IPS DF 6.9 (cell line): ENCODE measurements around the gene EPHB1.
"Not testable (repeated sequence)": the region's sequence is repeated elsewhere in the genome, so short reads cannot be mapped to it uniquely, and the experiment has no call there.

Experiments used
- DNase-seq: peaks from one replicate; pipeline ENCODE4 v3.0.0-alpha.2; 2013; ENCODE audit warnings: low read depth, low spot score
- H3K27ac ChIP-seq: one replicate; pipeline ENCODE4 v1.5.1; 2013; ENCODE audit warnings: low read length, control low read depth
- H3K27me3 ChIP-seq: 2 replicates; pipeline ENCODE4 v1.6.1; 2013; ENCODE audit warnings: mild to moderate bottlenecking, low read length; ENCODE audit not compliant: control insufficient read depth, insufficient read depth
- H3K36me3 ChIP-seq: 2 replicates; pipeline ENCODE4 v1.6.1; 2013; ENCODE audit warnings: low read length; ENCODE audit not compliant: control insufficient read depth, insufficient read depth
- H3K4me1 ChIP-seq: 2 replicates; pipeline ENCODE4 v1.6.1; 2013; ENCODE audit warnings: low read length; ENCODE audit not compliant: control insufficient read depth, insufficient read depth
- H3K4me3 ChIP-seq: 2 replicates; pipeline ENCODE4 v1.5.1; 2013; ENCODE audit warnings: mild to moderate bottlenecking, low read length
- H3K9me3 ChIP-seq: 2 replicates; pipeline ENCODE4 v1.6.1; 2013; ENCODE audit warnings: low read length, inconsistent platforms; ENCODE audit not compliant: control insufficient read depth, insufficient read depth
- WGBS: extraction: QIAGEN DNeasy Blood & Tissue Kit; methylation state at CpG from one replicate; pipeline ENCODE4 v1.1.7; 2013; ENCODE audit warnings: mixed read lengths, missing lambda C conversion rate; ENCODE audit not compliant: insufficient read length, insufficient coverage; 5-methylcytosine and 5-hydroxymethylcytosine counted together

Gene EPHB1

GRCh38 chr3:134988666-134989065 lies 193.6 kb downstream of the EPHB1 start:
- Histone ChIP-seq H3K4me3 (no peak overlapping the region), H3K4me1 (peaks cover 6% of the 10 kb centered on the region; the same call in 1 of the 2 replicates), H3K27ac (no peak overlapping the region), H3K36me3 (no peaks in the 10 kb centered on the region), H3K9me3 (no peaks in the 10 kb centered on the region), H3K27me3 (no peaks in the 10 kb centered on the region)
- DNase-seq: no peak
- WGBS: no CpG with 5 or more reads among the region's 2 CpGs

GRCh38 chr3:134991003-134991402 lies 195.9 kb downstream of the EPHB1 start:
- Histone ChIP-seq H3K27ac (no peak overlapping the region), H3K4me1 (peaks cover 6% of the 10 kb centered on the region; the same call in 1 of the 2 replicates), H3K36me3 (no peaks in the 10 kb centered on the region), H3K27me3 (no peaks in the 10 kb centered on the region), H3K4me3 (no peak overlapping the region), H3K9me3 (no peaks in the 10 kb centered on the region)
- no peak for DNase-seq
- no CpG with 5 or more reads among the region's 4 CpGs for WGBS

DNA sequence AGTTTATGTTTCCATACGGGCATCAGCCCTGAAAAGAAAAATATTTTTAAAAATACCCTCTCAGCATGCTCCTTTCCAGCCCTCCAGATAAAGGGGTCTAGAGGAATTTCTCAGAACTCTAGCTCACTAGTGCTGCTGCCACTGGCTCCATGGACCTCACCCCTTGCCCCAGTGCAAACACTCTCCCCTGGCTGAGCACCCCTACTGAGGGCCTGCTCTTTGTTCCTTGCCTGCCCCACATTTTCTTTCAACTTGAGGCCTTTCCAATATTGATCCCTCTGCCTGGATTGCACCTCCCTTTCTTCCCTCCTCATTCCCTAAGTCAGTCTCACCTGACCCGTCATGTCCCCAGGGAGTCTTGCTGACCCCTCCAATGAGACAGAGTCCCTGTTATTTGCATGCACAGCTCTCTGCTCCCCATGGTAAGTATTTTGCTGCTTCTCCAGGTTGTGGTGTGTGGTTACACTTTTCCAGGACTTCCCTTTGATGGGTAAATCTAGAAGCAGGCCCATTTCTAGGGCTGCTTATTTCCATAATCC lies 196.5 kb downstream of the EPHB1 start:
- WGBS: no CpG with 5 or more reads among the region's 2 CpGs
- no peak overlapping the region for H3K4me3 ChIP-seq
- H3K27ac ChIP-seq: no peak overlapping the region
- peaks cover 6% of the 10 kb centered on the region; the same call in 1 of the 2 replicates for H3K4me1 ChIP-seq
- no peak for DNase-seq
- no peaks in the 10 kb centered on the region for H3K27me3 ChIP-seq
- H3K36me3 ChIP-seq: no peaks in the 10 kb centered on the region
- H3K9me3 ChIP-seq: no peaks in the 10 kb centered on the region

DNA sequence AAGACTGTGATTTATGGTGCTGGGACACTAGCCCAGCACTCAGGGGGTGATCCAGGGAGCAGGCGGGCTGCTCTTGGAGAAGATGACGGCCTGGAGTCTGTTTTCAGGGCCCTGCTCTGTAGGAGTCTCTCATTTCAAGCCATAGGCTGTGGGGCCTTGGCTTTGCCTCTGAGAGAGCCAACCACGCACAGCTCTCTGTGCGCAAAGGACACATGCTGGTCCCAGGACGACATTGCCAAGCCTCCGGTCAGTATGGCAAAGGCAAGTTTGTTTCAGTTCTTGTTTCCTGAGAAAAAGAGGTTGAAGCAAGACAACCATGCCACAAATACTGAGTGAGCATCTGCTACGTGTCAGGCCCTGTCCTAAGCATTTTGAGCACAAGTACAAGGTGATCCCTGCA lies 197.1 kb downstream of the EPHB1 start:
- no peak for DNase-seq
- no CpG with 5 or more reads among the region's 7 CpGs for WGBS

DNA sequence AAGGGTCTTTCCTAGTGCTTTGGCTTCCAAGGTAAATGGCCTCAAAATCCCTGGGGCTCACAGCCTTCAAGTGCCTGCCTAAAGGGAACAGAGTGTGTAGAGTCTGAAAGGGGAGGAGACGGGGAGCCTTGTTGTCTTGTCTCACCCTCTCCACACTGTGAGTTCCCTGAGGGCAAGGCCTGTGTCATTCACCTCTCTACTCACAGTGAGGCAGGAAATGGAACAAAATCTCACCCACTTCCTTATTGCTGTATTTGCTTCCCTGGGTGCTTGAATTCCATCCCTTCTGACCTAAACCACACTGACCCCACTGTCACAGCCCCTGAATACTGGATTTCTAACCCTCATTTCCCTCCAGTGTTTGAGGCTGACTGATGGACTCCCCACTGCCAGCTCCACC lies 197.5 kb downstream of the EPHB1 start:
- no peak overlapping the region for H3K4me3 ChIP-seq
- H3K36me3 ChIP-seq: no peaks in the 10 kb centered on the region
- no peak for DNase-seq
- H3K27ac ChIP-seq: no peak overlapping the region
- no peaks in the 10 kb centered on the region for H3K9me3 ChIP-seq
- no CpG with 5 or more reads among the region's 1 CpG for WGBS
- H3K4me1 ChIP-seq: peaks cover 6% of the 10 kb centered on the region; the same call in 1 of the 2 replicates
- H3K27me3 ChIP-seq: no peaks in the 10 kb centered on the region

More for the DNA sequence above, 197.1 kb downstream of the EPHB1 start:
- no peak overlapping the region for H3K27ac ChIP-seq
- H3K9me3 ChIP-seq: no peaks in the 10 kb centered on the region
- no peak overlapping the region for H3K4me3 ChIP-seq
- H3K27me3 ChIP-seq: no peaks in the 10 kb centered on the region
- peaks cover 6% of the 10 kb centered on the region; the same call in 1 of the 2 replicates for H3K4me1 ChIP-seq
- no peaks in the 10 kb centered on the region for H3K36me3 ChIP-seq

DNA sequence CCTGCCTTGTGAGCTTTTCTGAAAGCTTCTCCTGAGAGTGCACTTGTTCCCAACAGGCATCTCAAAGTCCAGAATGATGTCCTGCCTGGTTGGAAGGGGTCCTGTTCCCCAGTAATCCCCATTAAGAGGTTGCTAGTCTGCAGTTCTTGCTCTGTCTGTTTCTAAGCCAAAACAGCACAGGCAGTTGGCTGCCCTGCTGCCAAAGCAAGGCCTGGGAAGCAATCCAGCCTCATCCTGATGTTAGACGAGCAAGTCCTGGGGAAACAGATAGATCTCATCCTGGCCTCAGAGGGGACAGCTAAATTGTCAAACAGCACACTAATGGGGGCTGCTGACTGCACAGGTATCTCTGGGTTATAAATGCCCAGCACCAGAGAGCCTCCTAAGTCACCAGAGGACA lies 198.0 kb downstream of the EPHB1 start:
- Histone ChIP-seq H3K27ac (no peak overlapping the region), H3K9me3 (no peaks in the 10 kb centered on the region), H3K36me3 (no peaks in the 10 kb centered on the region), H3K4me3 (no peak overlapping the region), H3K27me3 (no peaks in the 10 kb centered on the region), H3K4me1 (peaks cover 6% of the 10 kb centered on the region; the same call in 1 of the 2 replicates)
- no CpG with 5 or more reads among the region's 1 CpG for WGBS
- no peak for DNase-seq

GRCh38 chr3:134998158-134998557 lies 203.1 kb downstream of the EPHB1 start:
- H3K27me3 ChIP-seq: no peaks in the 10 kb centered on the region
- H3K27ac ChIP-seq: no peak overlapping the region
- DNase-seq: no peak
- H3K4me1 ChIP-seq: no peaks in the 10 kb centered on the region
- H3K9me3 ChIP-seq: no peaks in the 10 kb centered on the region
- H3K36me3 ChIP-seq: no peaks in the 10 kb centered on the region
- no peak overlapping the region for H3K4me3 ChIP-seq

DNA sequence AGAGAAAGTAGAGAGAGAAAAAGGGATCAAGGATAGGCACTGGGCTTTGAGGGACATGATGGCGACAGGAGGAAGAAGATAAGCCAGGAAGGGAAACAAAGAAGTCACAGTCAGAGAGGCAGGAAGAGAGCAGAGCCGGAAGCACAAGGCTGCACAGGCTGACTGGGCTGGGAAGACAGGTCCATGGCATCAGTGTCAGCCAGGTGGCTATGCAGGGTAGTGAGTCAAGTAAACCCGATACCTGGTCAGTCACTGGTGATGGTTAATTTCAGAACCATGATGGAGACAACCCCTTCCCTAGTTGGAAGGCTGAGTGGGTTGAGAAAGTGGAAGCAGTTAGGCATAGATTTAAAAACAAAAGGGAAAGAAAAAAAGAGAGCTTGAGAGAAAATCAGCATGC lies 203.8 kb downstream of the EPHB1 start:
- no peak for DNase-seq
- WGBS: no CpG with 5 or more reads among the region's 3 CpGs
- no peaks in the 10 kb centered on the region for H3K4me1 ChIP-seq
- H3K36me3 ChIP-seq: no peaks in the 10 kb centered on the region
- H3K27ac ChIP-seq: no peak overlapping the region
- H3K4me3 ChIP-seq: no peak overlapping the region
- no peaks in the 10 kb centered on the region for H3K9me3 ChIP-seq
- no peaks in the 10 kb centered on the region for H3K27me3 ChIP-seq

- Histone ChIP-seq H3K4me3 (no peak overlapping the region), H3K4me1 (no peaks in the 10 kb centered on the region), H3K27ac (no peak overlapping the region), H3K36me3 (no peaks in the 10 kb centered on the region), H3K9me3 (no peaks in the 10 kb centered on the region), H3K27me3 (no peaks in the 10 kb centered on the region)
- 86% methylated on average over 2 of the region's 4 CpGs for WGBS
- no peak for DNase-seq
These were observed 205.4 kb downstream of the EPHB1 start for GRCh38 chr3:135000465-135000864.

- no CpG with 5 or more reads among the region's 19 CpGs for WGBS
These were observed 210.6 kb downstream of the EPHB1 start for GRCh38 chr3:135005616-135006015.

GRCh38 chr3:135007607-135008006 lies 212.5 kb downstream of the EPHB1 start:
- no peaks in the 10 kb centered on the region for H3K9me3 ChIP-seq
- DNase-seq: no peak
- WGBS: no CpG with 5 or more reads among the region's 7 CpGs

More at GRCh38 chr3:135005616-135006015, 210.6 kb downstream of the EPHB1 start:
- H3K27me3 ChIP-seq, H3K9me3 ChIP-seq, H3K4me3 ChIP-seq, H3K36me3 ChIP-seq, H3K27ac ChIP-seq, DNase-seq, H3K4me1 ChIP-seq: not testable (repeated sequence)

More at GRCh38 chr3:135007607-135008006, 212.5 kb downstream of the EPHB1 start:
- Histone ChIP-seq H3K4me3 (no peak overlapping the region), H3K4me1 (no peaks in the 10 kb centered on the region), H3K27ac (no peak overlapping the region), H3K36me3 (no peaks in the 10 kb centered on the region), H3K27me3 (no peaks in the 10 kb centered on the region)
